ENCODE measurements around the gene DDIT3. TPM values are rescaled to one million over a fixed set of nuclear protein-coding genes. Genes with fewer than 3 reads are reported as not detected.
A peak's percentile ranks its signal among the peaks of the same experiment; 100 is the strongest.

The DDIT3 gene
- total RNA-seq, 6 experiments from 2014 or later: 9.4 to 10.8 (median 10.2) TPM

GRCh38 chr12:57479043-57479375 lies 41.3 kb downstream of the DDIT3 start:
- Mint-ChIP-seq H3K4me3 (no peak overlapping the region), H3K36me3 (ENCODE audit: low read depth) (no peaks in the 10 kb centered on the region; the same call in 1 of the 2 replicates), H3K27me3 (ENCODE audit: insufficient read depth) (peaks cover 31% of the 10 kb centered on the region), H3K27ac (no peak overlapping the region), H3K4me1 (ENCODE audit: low read depth) (peaks cover 36% of the 10 kb centered on the region), H3K9me3 (no peaks in the 10 kb centered on the region)
- TF ChIP-seq CTCF (IDR thresholded peaks at IDR 0.05): no peak
- no peak for DNase-seq

- no peak for DNase-seq
- Mint-ChIP-seq H3K4me3 (no peak overlapping the region), H3K27me3 (ENCODE audit: insufficient read depth) (peaks cover 39% of the 10 kb centered on the region), H3K4me1 (ENCODE audit: low read depth) (peaks cover 28% of the 10 kb centered on the region), H3K27ac (peak overlapping the region; percentile 5; the same call in 1 of the 2 replicates), H3K9me3 (no peaks in the 10 kb centered on the region), H3K36me3 (ENCODE audit: low read depth) (no peaks in the 10 kb centered on the region; the same call in 1 of the 2 replicates)
- TF ChIP-seq CTCF (IDR thresholded peaks at IDR 0.05): no peak
Observed at GRCh38 chr12:57477710-57478681, 42.3 kb downstream of the DDIT3 start.

- Mint-ChIP-seq H3K4me3 (no peak overlapping the region), H3K9me3 (no peaks in the 10 kb centered on the region), H3K27ac (no peak overlapping the region), H3K27me3 (ENCODE audit: insufficient read depth) (peaks cover 46% of the 10 kb centered on the region), H3K36me3 (ENCODE audit: low read depth) (no peaks in the 10 kb centered on the region; the same call in 1 of the 2 replicates), H3K4me1 (ENCODE audit: low read depth) (peaks cover 26% of the 10 kb centered on the region)
- DNase-seq: no peak
- TF ChIP-seq CTCF (IDR thresholded peaks at IDR 0.05): no peak
Observed at GRCh38 chr12:57476993-57477709, 43.2 kb downstream of the DDIT3 start.

GRCh38 chr12:57476162-57476992 lies 43.9 kb downstream of the DDIT3 start:
- Mint-ChIP-seq H3K27me3 (ENCODE audit: insufficient read depth) (peaks cover 50% of the 10 kb centered on the region), H3K4me1 (ENCODE audit: low read depth) (peaks cover 26% of the 10 kb centered on the region), H3K36me3 (ENCODE audit: low read depth) (no peaks in the 10 kb centered on the region; the same call in 1 of the 2 replicates), H3K27ac (no peak overlapping the region), H3K4me3 (no peak overlapping the region), H3K9me3 (no peaks in the 10 kb centered on the region)
- DNase-seq: no peak
- peak; percentile 56 for TF ChIP-seq CTCF (IDR thresholded peaks at IDR 0.05)
